ENCODE data around the gene CWC22.

- TF ChIP-seq TARDBP (IDR thresholded peaks at IDR 0.05) (no peak), SUZ12 (IDR thresholded peaks at IDR 0.05) (no peak), SP1 (IDR thresholded peaks at IDR 0.05) (no peak), ARNT (IDR thresholded peaks at IDR 0.05) (no peak), HDGF (IDR thresholded peaks at IDR 0.05; ENCODE audit: borderline replicate concordance) (no peak), NFRKB (IDR thresholded peaks at IDR 0.05) (no peak), FOXK2 (IDR thresholded peaks at IDR 0.05) (no peak), ELF4 (IDR thresholded peaks at IDR 0.05) (no peak), FOXM1 (IDR thresholded peaks at IDR 0.05; ENCODE audit: borderline replicate concordance) (no peak), CTBP1 (IDR thresholded peaks at IDR 0.05; ENCODE audit: borderline replicate concordance) (no peak), BHLHE40 (IDR thresholded peaks at IDR 0.05; ENCODE audit: borderline replicate concordance) (no peak)
- TF ChIP-seq, protein P1, sequence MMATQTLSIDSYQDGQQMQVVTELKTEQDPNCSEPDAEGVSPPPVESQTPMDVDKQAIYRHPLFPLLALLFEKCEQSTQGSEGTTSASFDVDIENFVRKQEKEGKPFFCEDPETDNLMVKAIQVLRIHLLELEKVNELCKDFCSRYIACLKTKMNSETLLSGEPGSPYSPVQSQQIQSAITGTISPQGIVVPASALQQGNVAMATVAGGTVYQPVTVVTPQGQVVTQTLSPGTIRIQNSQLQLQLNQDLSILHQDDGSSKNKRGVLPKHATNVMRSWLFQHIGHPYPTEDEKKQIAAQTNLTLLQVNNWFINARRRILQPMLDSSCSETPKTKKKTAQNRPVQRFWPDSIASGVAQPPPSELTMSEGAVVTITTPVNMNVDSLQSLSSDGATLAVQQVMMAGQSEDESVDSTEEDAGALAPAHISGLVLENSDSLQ (IDR thresholded peaks at IDR 0.05) = no peak
These were observed 21.8 kb downstream of the CWC22 start for GRCh38 chr2:179985163-179985820.

All from HEK293T (cell line).